Measurements from ENCODE around the gene TRIM29. TPM values are rescaled to one million over a fixed set of nuclear protein-coding genes. Genes with fewer than 3 reads are reported as not detected.

The TRIM29 gene
- total and polyA plus RNA-seq, 9 of the 15 experiments (the other 6 are each of a cell fraction or from before 2014, with no cell fraction given): 0.08 to 1.4 (median 0.42) TPM; not detected in 2

DNA sequence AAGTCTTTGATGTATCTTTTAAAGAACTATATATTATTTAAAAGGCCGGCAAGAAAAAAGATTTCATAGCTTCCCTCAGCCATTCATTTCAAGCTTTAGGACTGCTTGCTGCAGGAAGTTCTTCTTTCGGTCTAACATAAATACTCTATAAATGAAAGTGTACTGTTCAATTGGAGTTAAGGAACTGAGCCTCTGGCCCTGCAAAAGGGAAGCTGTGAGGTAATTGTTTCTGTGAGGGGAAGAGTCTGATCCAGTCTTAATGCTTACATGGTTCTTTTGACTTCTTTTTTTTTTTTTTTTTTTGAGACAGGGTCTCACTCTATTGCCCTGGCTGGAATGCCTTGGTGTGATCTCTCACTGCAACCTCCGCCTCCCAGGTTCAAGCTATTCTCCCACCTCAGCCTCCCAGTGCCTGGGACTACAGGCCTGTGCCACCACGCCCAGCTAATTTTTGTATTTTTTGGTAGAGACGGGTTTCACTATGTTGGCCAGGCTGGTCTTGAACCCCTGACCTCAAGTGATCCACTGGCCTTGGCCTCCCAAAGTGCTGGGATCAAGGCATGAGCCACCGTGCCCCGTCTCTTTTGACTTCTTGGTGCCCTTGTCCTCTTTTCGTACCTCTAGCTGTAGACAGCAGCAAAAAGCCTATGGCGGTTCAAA, 4.7 kb upstream of the TRIM29 start:
- Histone ChIP-seq H3K4me3 (no peak overlapping the region), H3K27ac (ENCODE audit: extremely low read depth, low read depth, low read length) (no peak overlapping the region), H3K9ac (ENCODE audit: insufficient read depth in 1 of 2, low read depth in 2 of 2, low read length in 2 of 2) (no peak overlapping the region), H3K9me1 (ENCODE audit: control insufficient read depth, insufficient read depth, low read length) (no peaks in the 10 kb centered on the region), H2AFZ (ENCODE audit: low read depth, low read length) (no peak overlapping the region), H3K9me3 (replicated peaks; ENCODE audit: control insufficient read depth, insufficient read depth, low read depth, low read length) (no peaks in the 10 kb centered on the region), H3K4me1 (replicated peaks in 1 of 2; ENCODE audit: control insufficient read depth in 2 of 2, insufficient read depth in 2 of 2, low read length in 2 of 2) (peaks cover 0 to 4% of the 10 kb centered on the region in 2 experiments; a peak in 2 of 5 replicates), H3K79me2 (ENCODE audit: control insufficient read depth, insufficient read depth, low read length) (no peaks in the 10 kb centered on the region), H3K27me3 (ENCODE audit: control insufficient read depth in 2 of 2, insufficient read depth in 2 of 2, low read length in 2 of 2) (peaks cover 2 to 62% of the 10 kb centered on the region in 2 experiments), H3K4me2 (ENCODE audit: insufficient read depth, low read length) (no peak overlapping the region), H4K20me1 (replicated peaks; ENCODE audit: control insufficient read depth, insufficient read depth, low read length) (peaks cover 10% of the 10 kb centered on the region; the same call in 1 of the 2 replicates), H3K36me3 (ENCODE audit: control insufficient read depth, insufficient read depth, low read length) (no peaks in the 10 kb centered on the region)
- FAIRE-seq: peak; percentile 15
- BruUV-seq (replicated peaks): no TSS peak
- ATAC-seq: no peak
- 3% methylated on average over 9 of the region's 9 CpGs for WGBS (ENCODE audit: insufficient coverage, low coverage, missing lambda C conversion rate)
- intact Hi-C loops (cut with micrococcal nuclease): no loop called here
- CTCF ChIA-PET (ENCODE audit: low intra/inter-chr PET ratio): no interaction called here
- TF ChIP-seq ZNF695 (CRISPR knock-in tag; IDR thresholded peaks at IDR 0.05) (no peak), ZNF217 (CRISPR knock-in tag; IDR thresholded peaks at IDR 0.05) (no peak), TSC22D4 (tag; IDR thresholded peaks at IDR 0.05) (no peak), KDM1A (IDR thresholded peaks at IDR 0.05) (no peak), ELF1 (tag; IDR thresholded peaks at IDR 0.05) (no peak), TAF9B (IDR thresholded peaks at IDR 0.05; ENCODE audit: partially characterized antibody) (no peak), HDAC8 (tag; IDR thresholded peaks at IDR 0.05) (no peak)
- TF ChIP-seq, protein P1, sequence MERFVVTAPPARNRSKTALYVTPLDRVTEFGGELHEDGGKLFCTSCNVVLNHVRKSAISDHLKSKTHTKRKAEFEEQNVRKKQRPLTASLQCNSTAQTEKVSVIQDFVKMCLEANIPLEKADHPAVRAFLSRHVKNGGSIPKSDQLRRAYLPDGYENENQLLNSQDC (CRISPR knock-in tag; IDR thresholded peaks at IDR 0.05): no peak
- TF ChIP-seq, protein P2, sequence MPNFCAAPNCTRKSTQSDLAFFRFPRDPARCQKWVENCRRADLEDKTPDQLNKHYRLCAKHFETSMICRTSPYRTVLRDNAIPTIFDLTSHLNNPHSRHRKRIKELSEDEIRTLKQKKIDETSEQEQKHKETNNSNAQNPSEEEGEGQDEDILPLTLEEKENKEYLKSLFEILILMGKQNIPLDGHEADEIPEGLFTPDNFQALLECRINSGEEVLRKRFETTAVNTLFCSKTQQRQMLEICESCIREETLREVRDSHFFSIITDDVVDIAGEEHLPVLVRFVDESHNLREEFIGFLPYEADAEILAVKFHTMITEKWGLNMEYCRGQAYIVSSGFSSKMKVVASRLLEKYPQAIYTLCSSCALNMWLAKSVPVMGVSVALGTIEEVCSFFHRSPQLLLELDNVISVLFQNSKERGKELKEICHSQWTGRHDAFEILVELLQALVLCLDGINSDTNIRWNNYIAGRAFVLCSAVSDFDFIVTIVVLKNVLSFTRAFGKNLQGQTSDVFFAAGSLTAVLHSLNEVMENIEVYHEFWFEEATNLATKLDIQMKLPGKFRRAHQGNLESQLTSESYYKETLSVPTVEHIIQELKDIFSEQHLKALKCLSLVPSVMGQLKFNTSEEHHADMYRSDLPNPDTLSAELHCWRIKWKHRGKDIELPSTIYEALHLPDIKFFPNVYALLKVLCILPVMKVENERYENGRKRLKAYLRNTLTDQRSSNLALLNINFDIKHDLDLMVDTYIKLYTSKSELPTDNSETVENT (CRISPR knock-in tag; IDR thresholded peaks at IDR 0.05): no peak
- TF ChIP-seq, protein P3, sequence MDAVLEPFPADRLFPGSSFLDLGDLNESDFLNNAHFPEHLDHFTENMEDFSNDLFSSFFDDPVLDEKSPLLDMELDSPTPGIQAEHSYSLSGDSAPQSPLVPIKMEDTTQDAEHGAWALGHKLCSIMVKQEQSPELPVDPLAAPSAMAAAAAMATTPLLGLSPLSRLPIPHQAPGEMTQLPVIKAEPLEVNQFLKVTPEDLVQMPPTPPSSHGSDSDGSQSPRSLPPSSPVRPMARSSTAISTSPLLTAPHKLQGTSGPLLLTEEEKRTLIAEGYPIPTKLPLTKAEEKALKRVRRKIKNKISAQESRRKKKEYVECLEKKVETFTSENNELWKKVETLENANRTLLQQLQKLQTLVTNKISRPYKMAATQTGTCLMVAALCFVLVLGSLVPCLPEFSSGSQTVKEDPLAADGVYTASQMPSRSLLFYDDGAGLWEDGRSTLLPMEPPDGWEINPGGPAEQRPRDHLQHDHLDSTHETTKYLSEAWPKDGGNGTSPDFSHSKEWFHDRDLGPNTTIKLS (IDR thresholded peaks at IDR 0.05; ENCODE audit: borderline replicate concordance, low read depth): no peak
- in situ Hi-C loops (cut with MboI): no loop called here
- DNase-seq (ENCODE audit: extremely low read depth in 1 of 4, low spot score in 3 of 4): no peak
- POLR2A ChIA-PET: no interaction called here
